Bronchial epithelial cell (primary cell): Measurements from ENCODE around the gene CNPY4. TPM values are rescaled to one million over a fixed set of nuclear protein-coding genes. Genes with fewer than 3 reads are reported as not detected.
"Not testable (repeated sequence)": the region's sequence is repeated elsewhere in the genome, so short reads cannot be mapped to it uniquely, and the experiment has no call there.

ENCODE experiments used
- DNase-seq: peaks from one replicate; pipeline ENCODE4 v3.0.0-alpha.2; 2010; ENCODE audit warnings: low read depth
- FAIRE-seq: peaks from 2 replicates; lab custom pipeline; 2011; peaks lifted over from hg19 to GRCh38; lab: Jason Lieb, UNC
- H3K27me3 ChIP-seq: 2 replicates; pipeline ENCODE4 v1.5.1; 2011; ENCODE audit warnings: low read length; ENCODE audit not compliant: control insufficient read depth, insufficient read depth
- H3K36me3 ChIP-seq: 2 replicates; pipeline ENCODE4 v1.5.1; 2011; ENCODE audit warnings: low read length; ENCODE audit not compliant: control insufficient read depth, insufficient read depth
- H3K4me3 ChIP-seq: 2 replicates; pipeline ENCODE4 v1.5.1; 2011; ENCODE audit warnings: mild to moderate bottlenecking, low read depth, low read length, control low read depth
- total RNA-seq: library from RNA; depleted of rRNA; stranded (reverse); fragments of >200 nt; gene quantifications from 2 replicates; pipeline ENCODE4 v1.2.1, GENCODE V29; 2014
- TF ChIP-seq, protein P1 (sequence below): IDR thresholded peaks from 2 replicates; pipeline ENCODE4 v1.5.1; 2011; ENCODE audit warnings: mild to moderate bottlenecking, moderate library complexity, low read length, control low read depth, inconsistent platforms; ENCODE audit not compliant: insufficient read depth, severe bottlenecking

CNPY4 gene
- total RNA-seq, 1 donor from 2014 or later = 2.9 TPM

DNA sequence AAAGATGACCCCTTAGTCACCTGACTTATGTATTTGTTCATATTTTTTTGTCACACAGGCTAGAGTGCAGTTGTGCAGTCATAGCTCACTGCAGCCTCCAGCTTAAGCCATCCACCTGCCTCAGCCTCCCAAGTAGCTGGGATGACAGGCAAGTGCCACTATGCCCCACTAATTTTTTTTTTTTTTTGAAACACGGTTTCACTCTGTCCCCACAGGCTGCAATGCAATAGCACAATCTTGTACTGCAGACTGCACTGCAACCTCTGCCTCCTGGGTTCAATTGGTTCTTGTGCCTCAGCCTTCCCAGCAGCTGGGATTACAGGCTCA, 9.2 kb downstream of the CNPY4 start:
- DNase-seq (no peak), FAIRE-seq (no peak)
- H3K27me3 ChIP-seq = no peaks in the 10 kb centered on the region
- no peaks in the 10 kb centered on the region for H3K36me3 ChIP-seq
- H3K4me3 ChIP-seq = no peak overlapping the region
- TF ChIP-seq, protein P1, sequence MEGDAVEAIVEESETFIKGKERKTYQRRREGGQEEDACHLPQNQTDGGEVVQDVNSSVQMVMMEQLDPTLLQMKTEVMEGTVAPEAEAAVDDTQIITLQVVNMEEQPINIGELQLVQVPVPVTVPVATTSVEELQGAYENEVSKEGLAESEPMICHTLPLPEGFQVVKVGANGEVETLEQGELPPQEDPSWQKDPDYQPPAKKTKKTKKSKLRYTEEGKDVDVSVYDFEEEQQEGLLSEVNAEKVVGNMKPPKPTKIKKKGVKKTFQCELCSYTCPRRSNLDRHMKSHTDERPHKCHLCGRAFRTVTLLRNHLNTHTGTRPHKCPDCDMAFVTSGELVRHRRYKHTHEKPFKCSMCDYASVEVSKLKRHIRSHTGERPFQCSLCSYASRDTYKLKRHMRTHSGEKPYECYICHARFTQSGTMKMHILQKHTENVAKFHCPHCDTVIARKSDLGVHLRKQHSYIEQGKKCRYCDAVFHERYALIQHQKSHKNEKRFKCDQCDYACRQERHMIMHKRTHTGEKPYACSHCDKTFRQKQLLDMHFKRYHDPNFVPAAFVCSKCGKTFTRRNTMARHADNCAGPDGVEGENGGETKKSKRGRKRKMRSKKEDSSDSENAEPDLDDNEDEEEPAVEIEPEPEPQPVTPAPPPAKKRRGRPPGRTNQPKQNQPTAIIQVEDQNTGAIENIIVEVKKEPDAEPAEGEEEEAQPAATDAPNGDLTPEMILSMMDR = no peak

GRCh38 chr7:100130220-100130607, 10.8 kb downstream of the CNPY4 start:
- FAIRE-seq, H3K4me3 ChIP-seq, H3K27me3 ChIP-seq, H3K36me3 ChIP-seq: not testable (repeated sequence)
- DNase-seq = peak; percentile 70

GRCh38 chr7:100130608-100131453, 11.4 kb downstream of the CNPY4 start:
- Histone ChIP-seq H3K36me3 (no peaks in the 10 kb centered on the region), H3K4me3 (peak overlapping the region; percentile 7), H3K27me3 (no peaks in the 10 kb centered on the region)
- FAIRE-seq (no peak), DNase-seq (peak; percentile 36)
- TF ChIP-seq, protein P1 = peak; percentile 81

- no peak overlapping the region for H3K4me3 ChIP-seq
- TF ChIP-seq, protein P1 = no peak
- no peak for FAIRE-seq
Measured at GRCh38 chr7:100132126-100132525, 12.7 kb downstream of the CNPY4 start.

DNA sequence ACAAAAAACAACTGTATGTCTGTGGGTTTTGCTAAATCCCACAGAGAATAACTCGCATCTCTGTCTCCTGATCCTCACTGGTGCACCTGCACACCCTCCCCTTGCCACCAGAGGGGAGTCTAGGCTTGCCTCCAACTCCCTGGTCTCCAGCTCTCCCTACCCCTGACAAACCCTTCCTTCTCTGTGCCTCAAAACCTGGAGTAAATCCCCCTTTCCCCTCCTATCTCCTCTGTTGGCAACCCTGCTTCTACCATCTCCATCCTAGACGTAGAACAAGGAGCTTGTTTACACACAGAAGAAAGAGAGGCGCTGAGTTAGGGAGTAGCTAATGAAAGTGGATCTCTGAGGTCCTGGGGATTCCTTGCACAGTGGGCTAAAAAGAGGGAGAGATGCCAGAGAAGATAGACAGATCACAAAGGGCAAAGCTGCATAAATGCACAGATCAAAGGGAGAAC, 13.3 kb downstream of the CNPY4 start:
- H3K36me3 ChIP-seq = no peaks in the 10 kb centered on the region
- FAIRE-seq (no peak), DNase-seq (peak; percentile 48)
- H3K4me3 ChIP-seq = no peak overlapping the region
- TF ChIP-seq, protein P1 = peak; percentile 97
- no peaks in the 10 kb centered on the region for H3K27me3 ChIP-seq

More at GRCh38 chr7:100132126-100132525, 12.7 kb downstream of the CNPY4 start:
- no peak for DNase-seq
- H3K27me3 ChIP-seq = no peaks in the 10 kb centered on the region
- no peaks in the 10 kb centered on the region for H3K36me3 ChIP-seq

DNA sequence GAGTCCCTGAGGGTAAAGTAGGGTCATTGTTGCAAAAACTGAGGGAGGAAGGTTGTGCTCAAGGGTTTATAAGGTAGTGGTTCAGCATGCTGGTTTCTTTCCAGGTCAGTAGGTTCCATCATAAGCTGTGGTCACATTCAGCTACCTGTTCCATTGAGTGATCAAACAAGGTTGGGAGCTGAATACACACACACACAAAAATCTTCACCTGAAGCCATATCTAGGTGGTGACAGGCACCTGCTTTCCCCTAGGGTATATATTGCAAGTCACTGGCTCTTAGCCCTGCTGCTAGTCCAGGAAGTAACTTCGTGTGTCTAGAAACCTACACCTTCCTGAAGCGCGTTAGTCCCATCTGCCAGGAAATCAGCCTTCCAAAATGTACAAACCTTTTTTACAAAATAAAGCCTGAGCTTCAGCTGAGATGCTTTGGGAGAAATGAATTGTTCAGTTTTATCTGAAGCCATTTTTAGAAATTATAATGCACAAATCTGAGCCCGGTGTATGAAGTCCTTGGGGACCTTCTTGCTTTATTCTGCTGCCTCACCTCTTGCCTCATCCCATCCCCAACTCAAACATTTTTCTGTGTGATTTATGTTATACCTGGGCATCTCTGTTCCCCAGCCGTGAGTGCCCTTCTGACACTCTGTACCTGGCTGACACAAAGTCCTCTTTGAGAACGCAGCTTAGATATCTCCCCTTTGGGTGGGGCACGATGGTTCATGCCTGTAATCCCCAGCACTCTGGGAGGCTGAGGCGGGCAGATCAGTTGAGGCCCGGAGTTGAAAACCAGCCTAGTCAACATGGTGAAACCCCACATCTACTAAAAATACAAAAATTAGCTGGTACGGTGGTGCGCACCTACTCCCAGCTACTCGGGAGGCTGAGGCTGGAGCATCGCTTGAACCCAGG, 18.7 kb downstream of the CNPY4 start:
- Histone ChIP-seq H3K36me3 (no peaks in the 10 kb centered on the region), H3K4me3 (no peak overlapping the region), H3K27me3 (no peaks in the 10 kb centered on the region)
- TF ChIP-seq, protein P1 = no peak
- DNase-seq (no peak), FAIRE-seq (no peak)
